IPS-NIHi7 (cell line): Measurements from ENCODE around the gene LRRC75B.
"Not testable (repeated sequence)": the region's sequence is repeated elsewhere in the genome, so short reads cannot be mapped to it uniquely, and the experiment has no call there.

Experiments
- DNase-seq: peaks from one replicate; pipeline ENCODE4 v3.0.0; 2012; ENCODE audit warnings: mixed read lengths; ENCODE audit errors: extremely low spot score

Gene LRRC75B

DNA sequence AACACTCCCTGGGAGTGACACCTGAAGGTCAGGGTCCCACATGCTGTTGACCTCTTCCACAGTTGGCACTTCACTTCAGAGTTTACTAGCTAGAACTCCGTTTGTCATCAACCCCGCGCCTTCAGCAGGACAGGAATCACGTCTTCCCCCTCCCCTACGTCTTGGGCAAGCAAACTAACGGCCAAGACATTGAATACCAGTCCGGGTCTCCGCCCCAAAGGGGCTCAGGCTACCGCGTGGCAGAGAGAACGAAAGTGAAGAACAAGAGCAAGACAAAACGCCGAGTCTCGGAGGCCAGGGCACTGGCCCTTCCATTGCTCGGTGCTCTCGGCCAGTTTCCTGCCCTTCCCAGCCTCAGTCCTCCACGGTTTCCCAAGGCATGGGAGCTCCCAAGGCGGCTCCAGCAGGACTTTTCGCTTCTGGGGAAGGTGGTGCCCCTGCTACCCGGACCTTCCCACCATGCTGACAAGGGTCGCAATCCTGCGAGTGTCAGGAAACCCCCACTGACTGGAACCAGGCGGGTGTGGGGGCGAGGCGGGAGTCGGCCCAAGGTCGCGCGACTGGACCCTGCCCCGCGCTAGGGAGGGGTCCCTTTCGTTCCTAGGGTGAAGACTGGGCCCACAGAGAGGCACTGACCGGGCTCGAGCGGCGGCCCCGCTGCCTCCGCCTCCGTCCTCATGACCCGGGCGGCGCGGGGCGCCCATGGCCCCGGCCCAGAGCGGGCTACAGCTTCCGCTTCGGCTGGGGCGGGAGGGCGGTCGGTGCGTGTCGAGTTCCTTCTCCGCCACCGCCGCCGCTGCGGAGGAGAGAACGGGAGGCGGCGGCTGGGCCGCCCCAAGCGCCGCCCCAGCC is 38.3 kb downstream of the LRRC75B start, which contains the start of gene GUCD1:
Gene GUCD1, minus strand, starts transcription at position 826 of the 852 bp plus-strand sequence. Its CDS starts 147 bp downstream, at position 679.
- DNase-seq = no peak

GRCh38 chr22:24553597-24554312 is 39.1 kb downstream of the LRRC75B start:
- no peak for DNase-seq

DNA sequence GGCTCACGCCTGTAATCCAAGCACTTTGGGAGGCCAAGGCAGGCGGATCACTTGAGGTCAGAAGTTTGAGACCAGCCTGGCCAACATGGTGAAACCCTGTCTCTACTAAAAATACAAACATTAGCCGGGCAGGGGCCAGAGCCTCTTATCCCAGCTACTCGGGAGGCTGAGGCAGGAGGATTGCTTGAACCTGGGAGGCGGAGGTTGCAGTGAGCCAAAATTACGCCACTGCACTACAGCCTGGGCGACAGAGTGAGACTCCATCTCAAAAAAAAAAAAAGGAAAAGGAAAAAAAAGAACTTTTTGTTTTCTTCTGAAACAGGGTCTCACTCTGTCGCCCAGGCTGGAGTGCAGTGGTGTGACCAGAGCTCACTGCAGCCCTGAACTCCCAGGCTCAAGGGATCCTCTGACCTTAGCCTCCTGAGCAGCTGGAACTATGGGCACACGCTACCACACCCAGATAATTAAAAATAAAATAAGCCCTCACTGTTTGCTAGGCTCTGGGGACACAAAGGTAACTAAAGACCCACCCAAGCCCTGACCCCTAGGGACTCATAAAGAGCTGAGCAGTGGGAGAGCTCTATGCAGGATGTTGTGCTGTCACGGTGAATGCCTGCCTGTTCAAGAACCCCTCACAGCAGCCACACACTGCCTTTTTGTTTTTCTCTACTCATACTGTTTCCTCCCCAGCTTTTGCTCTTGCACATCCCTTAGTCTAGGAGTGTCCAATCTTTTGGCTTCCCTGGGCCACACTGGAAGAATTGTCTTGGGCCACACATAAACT is 40.2 kb downstream of the LRRC75B start:
- DNase-seq = not testable (repeated sequence)

- no peak for DNase-seq
These were observed 41.9 kb downstream of the LRRC75B start for GRCh38 chr22:24550902-24551435.

DNA sequence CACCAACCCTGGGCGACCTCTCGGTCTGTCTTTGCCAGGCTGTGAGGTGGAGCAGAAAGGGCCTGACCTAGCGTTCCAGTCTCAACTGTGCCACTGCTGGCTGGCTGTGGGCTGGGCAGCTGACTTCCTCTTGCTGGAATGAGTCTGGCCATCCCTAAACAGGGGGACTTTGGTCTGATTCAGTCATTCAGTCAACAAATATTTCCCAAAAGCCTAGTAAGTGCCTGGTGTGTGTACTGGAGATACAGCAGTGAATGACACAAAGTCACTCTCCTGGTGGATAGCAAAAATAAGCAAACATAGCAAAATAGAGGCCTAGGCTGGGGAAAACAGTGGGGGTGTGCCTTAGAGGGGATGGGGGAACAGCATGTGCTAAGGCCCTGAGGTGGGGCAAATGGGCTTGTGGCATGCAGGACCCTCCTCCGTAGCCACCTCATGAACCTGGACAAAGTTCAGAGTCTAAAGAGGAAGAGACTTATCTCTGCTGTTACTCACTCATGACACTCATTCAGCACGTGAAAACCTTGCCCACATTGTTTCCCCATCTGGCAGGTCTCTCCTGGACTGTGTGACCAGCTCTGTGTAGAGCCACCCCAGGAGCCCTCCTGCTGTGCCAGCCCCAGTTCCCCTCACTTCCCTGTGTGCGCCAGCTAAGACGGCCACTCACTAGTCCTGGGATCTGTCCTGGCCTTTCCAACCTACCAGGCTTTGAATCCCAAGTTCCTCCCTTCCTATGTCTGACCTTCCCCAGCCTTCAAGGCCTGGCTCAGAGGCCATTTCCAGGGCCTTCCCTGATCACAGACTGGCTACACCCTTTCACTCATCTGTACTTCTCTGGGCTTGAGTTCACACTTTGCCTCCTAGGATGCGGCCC is 42.6 kb downstream of the LRRC75B start:
- DNase-seq = no peak

DNA sequence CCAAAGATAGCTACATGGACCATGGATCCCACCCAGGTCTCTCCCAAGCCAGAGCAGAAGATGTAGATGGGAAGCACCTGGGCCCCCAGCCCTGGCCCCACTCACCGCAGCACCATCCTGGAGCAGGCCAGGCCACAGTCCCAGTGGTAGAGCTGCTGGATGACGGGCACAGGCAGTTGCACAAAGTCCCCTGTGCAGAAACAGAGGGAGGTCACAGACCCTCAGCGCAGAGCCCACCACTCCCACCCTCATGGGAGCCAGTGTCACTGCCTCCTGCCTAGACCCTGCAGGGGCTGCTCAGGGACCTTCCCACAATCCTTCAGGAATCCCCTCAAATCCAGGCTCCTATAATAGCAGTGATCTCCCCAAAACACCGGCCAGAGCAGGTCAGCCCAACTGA is 44.1 kb downstream of the LRRC75B start:
- no peak for DNase-seq

DNA sequence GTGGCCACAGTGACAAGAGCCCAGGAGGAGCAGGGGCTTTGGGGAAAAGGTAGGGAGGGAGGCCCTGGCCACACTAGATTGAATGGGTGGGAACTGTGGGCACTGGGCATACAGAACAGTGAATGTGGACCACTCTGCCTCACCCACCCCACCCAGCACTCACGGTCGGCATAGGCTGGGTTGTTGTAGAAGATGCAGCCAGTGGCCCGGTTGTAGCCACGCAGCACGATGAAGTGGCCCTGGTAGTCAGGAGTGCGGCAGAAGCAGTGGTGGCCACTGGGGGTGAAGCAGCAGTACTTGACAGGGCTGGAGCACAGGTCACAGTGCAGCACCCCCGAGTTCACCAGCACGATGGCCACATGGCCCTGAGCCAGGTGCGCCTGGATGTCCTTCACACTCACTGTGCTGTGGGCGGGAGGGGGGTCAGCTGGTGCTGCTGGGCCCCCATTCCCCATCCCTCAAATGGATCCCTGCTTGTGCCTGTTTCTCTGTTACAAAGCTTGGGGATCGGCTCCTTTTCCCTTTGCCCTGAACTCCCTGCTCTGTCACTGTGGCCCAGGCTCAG is 49.1 kb downstream of the LRRC75B start:
- DNase-seq = no peak

DNA sequence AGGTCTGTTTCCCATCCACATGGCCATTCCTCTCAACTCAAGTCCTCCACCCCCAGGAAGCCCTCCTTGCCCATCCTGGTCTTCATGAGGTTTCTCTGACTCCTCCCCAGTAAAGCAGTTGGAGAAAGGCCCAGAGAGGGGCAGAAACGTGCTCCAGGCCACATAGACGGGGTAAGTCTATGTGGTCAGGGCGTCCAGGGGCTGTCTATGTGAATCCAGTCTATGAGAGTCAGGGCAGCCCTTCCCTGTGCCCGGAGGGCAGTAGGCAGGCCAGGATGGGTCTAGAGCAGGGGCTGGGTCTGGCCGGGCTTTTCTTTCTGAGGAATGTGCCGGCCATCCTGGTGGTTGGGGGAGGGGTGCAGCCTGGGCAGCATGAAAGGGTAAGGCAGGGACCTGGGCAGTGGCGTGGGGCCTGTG is 49.7 kb downstream of the LRRC75B start:
- no peak for DNase-seq

- no peak for DNase-seq
These were observed 50.2 kb downstream of the LRRC75B start for GRCh38 chr22:24542641-24543040.

GRCh38 chr22:24541681-24542515 is 51.0 kb downstream of the LRRC75B start:
- DNase-seq = no peak

GRCh38 chr22:24540470-24540869 is 52.4 kb downstream of the LRRC75B start:
- no peak for DNase-seq

DNA sequence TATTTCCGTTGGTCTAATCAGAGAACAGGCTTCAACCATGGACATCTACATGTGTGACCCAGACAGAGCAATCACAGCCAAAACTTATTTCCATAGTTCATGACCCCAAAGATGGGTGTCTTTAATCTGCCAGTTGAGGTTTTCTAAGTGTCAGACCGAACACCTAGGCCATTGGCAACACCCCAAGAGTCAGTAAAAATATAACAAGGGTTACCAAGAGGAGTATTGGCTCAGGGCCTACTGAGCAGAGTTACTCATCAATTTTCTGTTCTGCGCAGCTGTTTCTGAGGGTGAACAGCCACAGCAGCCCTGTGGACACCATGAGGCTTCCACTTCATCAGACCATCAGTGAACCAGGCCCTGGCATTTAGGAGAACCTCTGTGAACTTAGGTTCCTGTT is 56.8 kb downstream of the LRRC75B start:
- DNase-seq = no peak
